ENCODE data around the gene S1PR5.

GRCh38 chr19:10468133-10468532 lies 49.1 kb downstream of the S1PR5 start:
- TF ChIP-seq CTCF (IDR thresholded peaks at IDR 0.05) = no peak
- no peak for TF ChIP-seq POLR2A (IDR thresholded peaks at IDR 0.05)

Data from lower leg skin (tissue), 3 donors.